Endothelial cell (in vitro differentiated cells): ENCODE measurements around the gene ARHGEF28. TPM values are rescaled to one million over a fixed set of nuclear protein-coding genes. Genes with fewer than 3 reads are reported as not detected.

ENCODE experiments used
- DNase-seq: peaks from one replicate; pipeline ENCODE4 v3.0.0; 2021; ENCODE audit warnings: low spot score
- H3K27ac Mint-ChIP-seq: one replicate; pipeline ENCODE4 v1.8.0; 2021; ENCODE audit warnings: mixed read lengths, inconsistent platforms; ENCODE audit not compliant: unreplicated experiment
- H3K27me3 Mint-ChIP-seq: one replicate; pipeline ENCODE4 v1.8.0; 2021; ENCODE audit warnings: mild to moderate bottlenecking, moderate library complexity, mixed read lengths, inconsistent platforms; ENCODE audit not compliant: unreplicated experiment
- H3K36me3 Mint-ChIP-seq: one replicate; pipeline ENCODE4 v1.8.0; 2021; ENCODE audit warnings: mild to moderate bottlenecking, low read depth, mixed read lengths, inconsistent platforms; ENCODE audit not compliant: unreplicated experiment
- H3K4me1 Mint-ChIP-seq: one replicate; pipeline ENCODE4 v1.8.0; 2021; ENCODE audit warnings: mild to moderate bottlenecking, mixed read lengths, inconsistent platforms; ENCODE audit not compliant: unreplicated experiment
- H3K4me3 Mint-ChIP-seq: one replicate; pipeline ENCODE4 v1.8.0; 2021; ENCODE audit warnings: mild to moderate bottlenecking, mixed read lengths, inconsistent platforms; ENCODE audit not compliant: unreplicated experiment
- H3K9me3 Mint-ChIP-seq: one replicate; pipeline ENCODE4 v1.8.0; 2021; ENCODE audit warnings: mixed read lengths, inconsistent platforms; ENCODE audit not compliant: unreplicated experiment
- CTCF ChIP-seq: fragments of 200-600 bp; sonication (generic); IDR thresholded peaks from one replicate; pipeline ENCODE4 v1.5.0; 2021; ENCODE audit warnings: antibody characterized with exemption; ENCODE audit not compliant: unreplicated experiment
- total RNA-seq: library from RNA; stranded (reverse); fragmentation: NEBNext Ultra II Directional; extraction: Animal tissue kit (Norgen Biotek cat#: 25700); gene quantifications from one replicate; pipeline ENCODE4 v1.2.1, GENCODE V29; 2021; ENCODE audit not compliant: unreplicated experiment

ARHGEF28 gene
- total RNA-seq, 1 donor from 2014 or later: 1.5 TPM

- no peak for TF ChIP-seq CTCF
- Mint-ChIP-seq H3K27me3 (no peaks in the 10 kb centered on the region), H3K4me1 (no peaks in the 10 kb centered on the region), H3K9me3 (no peaks in the 10 kb centered on the region), H3K36me3 (no peaks in the 10 kb centered on the region), H3K4me3 (no peak overlapping the region), H3K27ac (no peak overlapping the region)
- no peak for DNase-seq
These were observed 34.1 kb upstream of the ARHGEF28 start for GRCh38 chr5:73591698-73592501.

- H3K4me1 Mint-ChIP-seq: no peaks in the 10 kb centered on the region
- no peak for DNase-seq
- H3K36me3 Mint-ChIP-seq: no peaks in the 10 kb centered on the region
- H3K27ac Mint-ChIP-seq: no peak overlapping the region
- H3K4me3 Mint-ChIP-seq: no peak overlapping the region
- H3K27me3 Mint-ChIP-seq: no peaks in the 10 kb centered on the region
- no peak for TF ChIP-seq CTCF
- no peaks in the 10 kb centered on the region for H3K9me3 Mint-ChIP-seq
These were observed 33.4 kb upstream of the ARHGEF28 start for GRCh38 chr5:73592551-73592950.

GRCh38 chr5:73596705-73597328 is 29.2 kb upstream of the ARHGEF28 start:
- Mint-ChIP-seq H3K27ac (no peak overlapping the region), H3K4me3 (no peak overlapping the region), H3K4me1 (no peaks in the 10 kb centered on the region), H3K9me3 (no peaks in the 10 kb centered on the region), H3K27me3 (no peaks in the 10 kb centered on the region), H3K36me3 (no peaks in the 10 kb centered on the region)
- peak; percentile 83 for TF ChIP-seq CTCF
- DNase-seq: peak; percentile 52

GRCh38 chr5:73599380-73599779 is 26.6 kb upstream of the ARHGEF28 start:
- H3K4me3 Mint-ChIP-seq: no peak overlapping the region
- no peak for TF ChIP-seq CTCF
- no peaks in the 10 kb centered on the region for H3K27me3 Mint-ChIP-seq
- H3K4me1 Mint-ChIP-seq: no peaks in the 10 kb centered on the region
- DNase-seq: no peak
- H3K36me3 Mint-ChIP-seq: no peaks in the 10 kb centered on the region
- H3K9me3 Mint-ChIP-seq: no peaks in the 10 kb centered on the region
- H3K27ac Mint-ChIP-seq: no peak overlapping the region

- Mint-ChIP-seq H3K4me3 (no peak overlapping the region), H3K27ac (no peak overlapping the region)
These were observed 22.0 kb upstream of the ARHGEF28 start for GRCh38 chr5:73603998-73604397.

More at GRCh38 chr5:73603998-73604397, 22.0 kb upstream of the ARHGEF28 start:
- Mint-ChIP-seq H3K27me3 (no peaks in the 10 kb centered on the region), H3K36me3 (no peaks in the 10 kb centered on the region), H3K4me1 (no peaks in the 10 kb centered on the region), H3K9me3 (no peaks in the 10 kb centered on the region)
- DNase-seq: no peak
- TF ChIP-seq CTCF: no peak
